ENCODE measurements around the gene MGMT.

The MGMT gene

GRCh38 chr10:129799942-129800341 is 332.9 kb downstream of the MGMT start:
- no peak for DNase-seq (ENCODE audit: low read depth)

- no peak for DNase-seq (ENCODE audit: low read depth)
Observed at GRCh38 chr10:129800796-129801340, 333.8 kb downstream of the MGMT start.

GRCh38 chr10:129807211-129807610 is 340.2 kb downstream of the MGMT start:
- no peak for DNase-seq (ENCODE audit: low read depth)

GRCh38 chr10:129808092-129808983 is 341.3 kb downstream of the MGMT start:
- DNase-seq (ENCODE audit: low read depth), result no peak

- DNase-seq (ENCODE audit: low read depth), result no peak
Observed at GRCh38 chr10:129809431-129809830, 342.4 kb downstream of the MGMT start.

GRCh38 chr10:129809841-129810240 is 342.8 kb downstream of the MGMT start:
- no peak for DNase-seq (ENCODE audit: low read depth)

GRCh38 chr10:129811208-129811607 is 344.2 kb downstream of the MGMT start:
- no peak for DNase-seq (ENCODE audit: low read depth)

- DNase-seq (ENCODE audit: low read depth), result no peak
Observed at GRCh38 chr10:129812398-129812797, 345.4 kb downstream of the MGMT start.

GRCh38 chr10:129814681-129815646 is 347.9 kb downstream of the MGMT start:
- DNase-seq (ENCODE audit: low read depth), result no peak

GRCh38 chr10:129815898-129816655 is 349.0 kb downstream of the MGMT start:
- no peak for DNase-seq (ENCODE audit: low read depth)

- no peak for DNase-seq (ENCODE audit: low read depth)
Observed at GRCh38 chr10:129816656-129817045, 349.6 kb downstream of the MGMT start.
